ENCODE results near the gene ARHGAP24.

The ARHGAP24 gene

GRCh38 chr4:86038037-86038436, 563.1 kb downstream of the ARHGAP24 start:
- DNase-seq = no peak

GRCh38 chr4:86043755-86044592, 569.0 kb downstream of the ARHGAP24 start:
- DNase-seq = peak; percentile 58

- DNase-seq = no peak
These were observed 569.6 kb downstream of the ARHGAP24 start for GRCh38 chr4:86044593-86044985.

- DNase-seq = no peak
These were observed 573.5 kb downstream of the ARHGAP24 start for GRCh38 chr4:86048426-86048825.

- no peak for DNase-seq
These were observed 575.5 kb downstream of the ARHGAP24 start for GRCh38 chr4:86050496-86050895.
